ENCODE measurements around the gene CLIC5.

CLIC5 gene

GRCh38 chr6:45984788-45985425 lies 30.8 kb downstream of the CLIC5 start:
- Histone ChIP-seq H3K4me3 (ENCODE audit: insufficient read depth, low read depth, low read length, poor library complexity, severe bottlenecking) (no peak overlapping the region), H3K4me1 (ENCODE audit: control insufficient read depth, insufficient read depth, low read length, poor library complexity, severe bottlenecking) (no peaks in the 10 kb centered on the region)
- DNase-seq, result no peak

GRCh38 chr6:45984347-45984746 lies 31.3 kb downstream of the CLIC5 start:
- H3K4me3 ChIP-seq (ENCODE audit: insufficient read depth, low read depth, low read length, poor library complexity, severe bottlenecking), result no peak overlapping the region
- no peak overlapping the region for H3K27ac ChIP-seq (ENCODE audit: insufficient read depth, low read length, poor library complexity, severe bottlenecking)
- no peak for DNase-seq
- H3K4me1 ChIP-seq (ENCODE audit: control insufficient read depth, insufficient read depth, low read length, poor library complexity, severe bottlenecking), result no peaks in the 10 kb centered on the region
- no peaks in the 10 kb centered on the region for H3K9me3 ChIP-seq (ENCODE audit: control insufficient read depth, low read length)
- no peaks in the 10 kb centered on the region for H3K27me3 ChIP-seq (replicated peaks; ENCODE audit: control insufficient read depth, insufficient read depth, low read length, poor library complexity, severe bottlenecking)
- no peaks in the 10 kb centered on the region for H3K36me3 ChIP-seq (ENCODE audit: control insufficient read depth, insufficient read depth, low read length)

More at GRCh38 chr6:45984788-45985425, 30.8 kb downstream of the CLIC5 start:
- H3K27me3 ChIP-seq (replicated peaks; ENCODE audit: control insufficient read depth, insufficient read depth, low read length, poor library complexity, severe bottlenecking), result no peaks in the 10 kb centered on the region
- no peak overlapping the region for H3K27ac ChIP-seq (ENCODE audit: insufficient read depth, low read length, poor library complexity, severe bottlenecking)
- no peaks in the 10 kb centered on the region for H3K36me3 ChIP-seq (ENCODE audit: control insufficient read depth, insufficient read depth, low read length)
- no peaks in the 10 kb centered on the region for H3K9me3 ChIP-seq (ENCODE audit: control insufficient read depth, low read length)

GRCh38 chr6:45983062-45983461 lies 32.6 kb downstream of the CLIC5 start:
- Histone ChIP-seq H3K27me3 (replicated peaks; ENCODE audit: control insufficient read depth, insufficient read depth, low read length, poor library complexity, severe bottlenecking) (no peaks in the 10 kb centered on the region), H3K9me3 (ENCODE audit: control insufficient read depth, low read length) (no peaks in the 10 kb centered on the region), H3K4me3 (ENCODE audit: insufficient read depth, low read depth, low read length, poor library complexity, severe bottlenecking) (no peak overlapping the region), H3K4me1 (ENCODE audit: control insufficient read depth, insufficient read depth, low read length, poor library complexity, severe bottlenecking) (no peaks in the 10 kb centered on the region), H3K36me3 (ENCODE audit: control insufficient read depth, insufficient read depth, low read length) (no peaks in the 10 kb centered on the region), H3K27ac (ENCODE audit: insufficient read depth, low read length, poor library complexity, severe bottlenecking) (no peak overlapping the region)
- no peak for DNase-seq

GRCh38 chr6:45982280-45983036 lies 33.2 kb downstream of the CLIC5 start:
- H3K4me3 ChIP-seq (ENCODE audit: insufficient read depth, low read depth, low read length, poor library complexity, severe bottlenecking), result no peak overlapping the region
- no peak overlapping the region for H3K27ac ChIP-seq (ENCODE audit: insufficient read depth, low read length, poor library complexity, severe bottlenecking)
- no peaks in the 10 kb centered on the region for H3K36me3 ChIP-seq (ENCODE audit: control insufficient read depth, insufficient read depth, low read length)
- DNase-seq, result no peak
- no peaks in the 10 kb centered on the region for H3K9me3 ChIP-seq (ENCODE audit: control insufficient read depth, low read length)
- no peaks in the 10 kb centered on the region for H3K27me3 ChIP-seq (replicated peaks; ENCODE audit: control insufficient read depth, insufficient read depth, low read length, poor library complexity, severe bottlenecking)
- no peaks in the 10 kb centered on the region for H3K4me1 ChIP-seq (ENCODE audit: control insufficient read depth, insufficient read depth, low read length, poor library complexity, severe bottlenecking)

- H3K9me3 ChIP-seq (ENCODE audit: control insufficient read depth, low read length), result no peaks in the 10 kb centered on the region
- H3K27me3 ChIP-seq (replicated peaks; ENCODE audit: control insufficient read depth, insufficient read depth, low read length, poor library complexity, severe bottlenecking), result no peaks in the 10 kb centered on the region
- H3K27ac ChIP-seq (ENCODE audit: insufficient read depth, low read length, poor library complexity, severe bottlenecking), result no peak overlapping the region
- H3K36me3 ChIP-seq (ENCODE audit: control insufficient read depth, insufficient read depth, low read length), result no peaks in the 10 kb centered on the region
- no peak for DNase-seq
- H3K4me1 ChIP-seq (ENCODE audit: control insufficient read depth, insufficient read depth, low read length, poor library complexity, severe bottlenecking), result no peaks in the 10 kb centered on the region
- H3K4me3 ChIP-seq (ENCODE audit: insufficient read depth, low read depth, low read length, poor library complexity, severe bottlenecking), result no peak overlapping the region
Observed at GRCh38 chr6:45981046-45981445, 34.6 kb downstream of the CLIC5 start.

GRCh38 chr6:45979311-45979710 lies 36.3 kb downstream of the CLIC5 start:
- Histone ChIP-seq H3K4me3 (ENCODE audit: insufficient read depth, low read depth, low read length, poor library complexity, severe bottlenecking) (no peak overlapping the region), H3K36me3 (ENCODE audit: control insufficient read depth, insufficient read depth, low read length) (no peaks in the 10 kb centered on the region)
- no peak for DNase-seq

GRCh38 chr6:45974596-45974995 lies 41.1 kb downstream of the CLIC5 start:
- no peaks in the 10 kb centered on the region for H3K27me3 ChIP-seq (replicated peaks; ENCODE audit: control insufficient read depth, insufficient read depth, low read length, poor library complexity, severe bottlenecking)
- no peak overlapping the region for H3K27ac ChIP-seq (ENCODE audit: insufficient read depth, low read length, poor library complexity, severe bottlenecking)
- H3K4me1 ChIP-seq (ENCODE audit: control insufficient read depth, insufficient read depth, low read length, poor library complexity, severe bottlenecking), result no peaks in the 10 kb centered on the region
- no peaks in the 10 kb centered on the region for H3K9me3 ChIP-seq (ENCODE audit: control insufficient read depth, low read length)
- no peaks in the 10 kb centered on the region for H3K36me3 ChIP-seq (ENCODE audit: control insufficient read depth, insufficient read depth, low read length)
- DNase-seq, result no peak
- H3K4me3 ChIP-seq (ENCODE audit: insufficient read depth, low read depth, low read length, poor library complexity, severe bottlenecking), result no peak overlapping the region

More at GRCh38 chr6:45979311-45979710, 36.3 kb downstream of the CLIC5 start:
- H3K4me1 ChIP-seq (ENCODE audit: control insufficient read depth, insufficient read depth, low read length, poor library complexity, severe bottlenecking), result no peaks in the 10 kb centered on the region
- no peaks in the 10 kb centered on the region for H3K9me3 ChIP-seq (ENCODE audit: control insufficient read depth, low read length)
- no peak overlapping the region for H3K27ac ChIP-seq (ENCODE audit: insufficient read depth, low read length, poor library complexity, severe bottlenecking)
- no peaks in the 10 kb centered on the region for H3K27me3 ChIP-seq (replicated peaks; ENCODE audit: control insufficient read depth, insufficient read depth, low read length, poor library complexity, severe bottlenecking)

- no peaks in the 10 kb centered on the region for H3K27me3 ChIP-seq (replicated peaks; ENCODE audit: control insufficient read depth, insufficient read depth, low read length, poor library complexity, severe bottlenecking)
- DNase-seq, result no peak
Observed at GRCh38 chr6:45972795-45973503, 42.7 kb downstream of the CLIC5 start.

GRCh38 chr6:45971287-45971686 lies 44.4 kb downstream of the CLIC5 start:
- H3K27me3 ChIP-seq (replicated peaks; ENCODE audit: control insufficient read depth, insufficient read depth, low read length, poor library complexity, severe bottlenecking), result no peaks in the 10 kb centered on the region
- no peaks in the 10 kb centered on the region for H3K4me1 ChIP-seq (ENCODE audit: control insufficient read depth, insufficient read depth, low read length, poor library complexity, severe bottlenecking)
- no peak overlapping the region for H3K4me3 ChIP-seq (ENCODE audit: insufficient read depth, low read depth, low read length, poor library complexity, severe bottlenecking)
- H3K36me3 ChIP-seq (ENCODE audit: control insufficient read depth, insufficient read depth, low read length), result no peaks in the 10 kb centered on the region
- DNase-seq, result no peak
- no peaks in the 10 kb centered on the region for H3K9me3 ChIP-seq (ENCODE audit: control insufficient read depth, low read length)
- no peak overlapping the region for H3K27ac ChIP-seq (ENCODE audit: insufficient read depth, low read length, poor library complexity, severe bottlenecking)

More at GRCh38 chr6:45972795-45973503, 42.7 kb downstream of the CLIC5 start:
- Histone ChIP-seq H3K4me1 (ENCODE audit: control insufficient read depth, insufficient read depth, low read length, poor library complexity, severe bottlenecking) (no peaks in the 10 kb centered on the region), H3K9me3 (ENCODE audit: control insufficient read depth, low read length) (no peaks in the 10 kb centered on the region), H3K36me3 (ENCODE audit: control insufficient read depth, insufficient read depth, low read length) (no peaks in the 10 kb centered on the region), H3K27ac (ENCODE audit: insufficient read depth, low read length, poor library complexity, severe bottlenecking) (no peak overlapping the region), H3K4me3 (ENCODE audit: insufficient read depth, low read depth, low read length, poor library complexity, severe bottlenecking) (no peak overlapping the region)

GRCh38 chr6:45970326-45970725 lies 45.3 kb downstream of the CLIC5 start:
- Histone ChIP-seq H3K27ac (ENCODE audit: insufficient read depth, low read length, poor library complexity, severe bottlenecking) (no peak overlapping the region), H3K27me3 (replicated peaks; ENCODE audit: control insufficient read depth, insufficient read depth, low read length, poor library complexity, severe bottlenecking) (no peaks in the 10 kb centered on the region), H3K9me3 (ENCODE audit: control insufficient read depth, low read length) (no peaks in the 10 kb centered on the region), H3K4me3 (ENCODE audit: insufficient read depth, low read depth, low read length, poor library complexity, severe bottlenecking) (no peak overlapping the region), H3K4me1 (ENCODE audit: control insufficient read depth, insufficient read depth, low read length, poor library complexity, severe bottlenecking) (no peaks in the 10 kb centered on the region), H3K36me3 (ENCODE audit: control insufficient read depth, insufficient read depth, low read length) (no peaks in the 10 kb centered on the region)
- DNase-seq, result no peak

All from effector memory CD4-positive, alpha-beta T cell (primary cell).